ENCODE measurements around the gene MAL.

GRCh38 chr2:94997981-94998930 lies 27.3 kb upstream of the MAL start:
- TF ChIP-seq CTCF (IDR thresholded peaks at IDR 0.05; ENCODE audit: low read depth, low read length): no peak
- TF ChIP-seq MYC (IDR thresholded peaks at IDR 0.05; ENCODE audit: low read depth, low read length): no peak
